ENCODE data around the gene LAIR2.

- TF ChIP-seq CTCF (IDR thresholded peaks at IDR 0.05) (no peak), POLR2A (IDR thresholded peaks at IDR 0.05; ENCODE audit: low read depth) (no peak), POLR2AphosphoS5 (IDR thresholded peaks at IDR 0.05) (no peak)
Observed at GRCh38 chr19:54532528-54532927, 29.9 kb downstream of the LAIR2 start.
